HepG2 (cell line): ENCODE measurements around the gene SYNGR2. TPM values are rescaled to one million over a fixed set of nuclear protein-coding genes. Genes with fewer than 3 reads are reported as not detected.

Experiments used
- AGO2 ChIP-seq: fragments of 200-400 bp; formaldehyde crosslinking; optimal IDR thresholded peaks from 2 replicates; pipeline ENCODE3; 2017; ENCODE audit warnings: mild to moderate bottlenecking, low read depth, low read length, moderate library complexity
- ARHGAP35 ChIP-seq: sonication (generic); formaldehyde crosslinking; IDR thresholded peaks from 2 replicates; pipeline ENCODE4 v1.9.0; 2022; ENCODE audit warnings: mild to moderate bottlenecking, inconsistent platforms, moderate library complexity, missing genetic modification reagents, borderline replicate concordance
- BRD4 ChIP-seq: sonication (generic); formaldehyde crosslinking; IDR thresholded peaks from 2 replicates; pipeline ENCODE4 v1.4.0; 2020; ENCODE audit warnings: missing genetic modification reagents
- CBX1 ChIP-seq: IDR thresholded peaks from one replicate; pipeline ENCODE4 v1.6.1; 2016; ENCODE audit warnings: antibody characterized with exemption, low read depth
- ELK4 ChIP-seq: sonication (generic); formaldehyde crosslinking; IDR thresholded peaks from 2 replicates; pipeline ENCODE4 v1.9.0; 2021; ENCODE audit warnings: missing genetic modification reagents, borderline replicate concordance
- GPBP1L1 ChIP-seq: sonication (generic); formaldehyde crosslinking; IDR thresholded peaks from 2 replicates; pipeline ENCODE4 v1.5.0; 2020; ENCODE audit warnings: mild to moderate bottlenecking, missing genetic modification reagents
- HDAC6 ChIP-seq: fragments of 200-600 bp; sonication (generic); IDR thresholded peaks from 2 replicates; pipeline ENCODE4 v1.7.0; 2017; ENCODE audit warnings: mild to moderate bottlenecking, antibody characterized with exemption, low read length, low read depth
- HOXA7 ChIP-seq: sonication (generic); formaldehyde crosslinking; IDR thresholded peaks from 2 replicates; pipeline ENCODE4 v1.8.1; 2022; ENCODE audit warnings: mild to moderate bottlenecking, missing genetic modification reagents, moderate library complexity
- MATR3 ChIP-seq: sonication (generic); formaldehyde crosslinking; IDR thresholded peaks from 2 replicates; pipeline ENCODE4 v1.4.0; 2020; ENCODE audit warnings: missing genetic modification reagents
- MED1 ChIP-seq: sonication (generic); formaldehyde crosslinking; IDR thresholded peaks from 2 replicates; pipeline ENCODE4 v1.4.0; 2020; ENCODE audit warnings: missing genetic modification reagents
- NCOA2 ChIP-seq: sonication (generic); formaldehyde crosslinking; IDR thresholded peaks from 2 replicates; pipeline ENCODE4 v1.8.0; 2022; ENCODE audit warnings: inconsistent platforms
- NONO ChIP-seq, 2 experiments: fragments of 450-650 bp in 1 of 2; sonication (generic) in 1 of 2; formaldehyde crosslinking in 1 of 2; IDR thresholded peaks in 1 of 2; conservative IDR thresholded peaks in 1 of 2; 2 replicates each; pipeline versions ENCODE4 v1.6.1 to v1.8.0; 2017 to 2022; ENCODE audit warnings: mild to moderate bottlenecking in 1 of 2, missing genetic modification reagents in 1 of 2, moderate library complexity in 1 of 2
- NR3C1 ChIP-seq: sonication (generic); formaldehyde crosslinking; IDR thresholded peaks from 2 replicates; pipeline ENCODE4 v1.4.0; 2020; ENCODE audit warnings: missing genetic modification reagents
- SCMH1 ChIP-seq: sonication (generic); formaldehyde crosslinking; IDR thresholded peaks from 2 replicates; pipeline ENCODE4 v1.9.0; 2021; ENCODE audit warnings: missing genetic modification reagents, mild to moderate bottlenecking, borderline replicate concordance
- TARDBP ChIP-seq: sonication (generic); formaldehyde crosslinking; IDR thresholded peaks from 2 replicates; pipeline ENCODE4 v1.8.0; 2022; ENCODE audit warnings: mild to moderate bottlenecking, missing genetic modification reagents
- TOPORS ChIP-seq: sonication (generic); formaldehyde crosslinking; IDR thresholded peaks from 2 replicates; pipeline ENCODE4 v1.8.0; 2023; ENCODE audit warnings: mild to moderate bottlenecking, missing genetic modification reagents
- U2AF1 ChIP-seq: fragments of 200-400 bp; formaldehyde crosslinking; optimal IDR thresholded peaks from 2 replicates; pipeline ENCODE3; 2017; ENCODE audit warnings: mild to moderate bottlenecking, low read depth, low read length
- YY1 ChIP-seq: IDR thresholded peaks from 2 replicates; pipeline ENCODE4 v1.6.1; 2011; ENCODE audit warnings: low read length, low read depth, moderate library complexity, mild to moderate bottlenecking; ENCODE audit not compliant: insufficient read depth, insufficient replicate concordance
- ZBTB20 ChIP-seq: sonication (generic); formaldehyde crosslinking; IDR thresholded peaks from 2 replicates; pipeline ENCODE4 v1.8.1; 2023; ENCODE audit warnings: missing genetic modification reagents, low read depth, mild to moderate bottlenecking, borderline replicate concordance
- ZFY ChIP-seq: sonication (generic); formaldehyde crosslinking; IDR thresholded peaks from 2 replicates; pipeline ENCODE4 v1.4.0; 2020; ENCODE audit warnings: missing genetic modification reagents
- ZNF143 ChIP-seq: sonication (generic); formaldehyde crosslinking; IDR thresholded peaks from 2 replicates; pipeline ENCODE4 v1.4.0; 2020; ENCODE audit warnings: missing genetic modification reagents
- ZNF24 ChIP-seq: fragments of 450-650 bp; IDR thresholded peaks from 2 replicates; pipeline ENCODE4 v1.6.1; 2017; ENCODE audit warnings: antibody characterized with exemption, mild to moderate bottlenecking
- ZNF292 ChIP-seq: sonication (generic); formaldehyde crosslinking; IDR thresholded peaks from 2 replicates; pipeline ENCODE4 v1.8.1; 2022; ENCODE audit warnings: mild to moderate bottlenecking, low read depth, missing genetic modification reagents, borderline replicate concordance
- ZNF30 ChIP-seq: sonication (generic); formaldehyde crosslinking; IDR thresholded peaks from 2 replicates; pipeline ENCODE4 v1.5.0; 2020; ENCODE audit warnings: mild to moderate bottlenecking, missing genetic modification reagents
- ZNF331 ChIP-seq: sonication (generic); formaldehyde crosslinking; IDR thresholded peaks from 2 replicates; pipeline ENCODE4 v1.4.0; 2020; ENCODE audit warnings: missing genetic modification reagents
- ZNF629 ChIP-seq: sonication (generic); formaldehyde crosslinking; conservative IDR thresholded peaks from 2 replicates; pipeline ENCODE4 v1.5.0; 2020; ENCODE audit warnings: missing genetic modification reagents
- ZNF75D ChIP-seq: sonication (generic); formaldehyde crosslinking; IDR thresholded peaks from 2 replicates; pipeline ENCODE4 v1.8.1; 2023; ENCODE audit warnings: missing genetic modification reagents, mild to moderate bottlenecking, borderline replicate concordance
- ZSCAN9 ChIP-seq: IDR thresholded peaks from 2 replicates; pipeline ENCODE4 v1.6.1; 2016; ENCODE audit warnings: borderline replicate concordance
- polyA plus RNA-seq, 8 experiments: library from polyadenylated mRNA; depleted of rRNA in 3 of 8; stranded (reverse) in 7 of 8; unstranded in 1 of 8; fragments of >200 nt; fragmentation: Illumina TruSeq in 4 of 8; extraction: Trizol in 4 of 8; gene quantifications; 2 replicates each; pipeline versions ENCODE4 v1.2.1 to v1.2.3, GENCODE V29; 2011 to 2016; ENCODE audit warnings: low read depth in 4 of 8, missing spikeins in 1 of 8, mixed read lengths in 1 of 8; ENCODE audit not compliant: insufficient read depth in 1 of 8
- total RNA-seq, 5 experiments: library from RNA; depleted of rRNA; stranded (reverse); fragments of >200 nt; fragmentation: Illumina TruSeq; extraction: Trizol; gene quantifications; 2 replicates each; pipeline ENCODE4 v1.2.3, GENCODE V29; 2016; ENCODE audit warnings: low read depth in 1 of 5
- TF ChIP-seq, protein P1 (sequence below): sonication (generic); formaldehyde crosslinking; IDR thresholded peaks from 2 replicates; pipeline ENCODE4 v1.4.0; 2020; ENCODE audit warnings: missing genetic modification reagents, borderline replicate concordance

The SYNGR2 gene
- total and polyA plus RNA-seq, 2 of the 13 experiments (the other 11 are each of a cell fraction or from before 2014, with no cell fraction given): 46.7 to 170 TPM

- TF ChIP-seq NCOA2 (CRISPR knock-in tag) (peak; percentile 82), SCMH1 (no peak), TARDBP (CRISPR knock-in tag) (peak; percentile 88; the same call in 1 of the 2 replicates), ELK4 (no peak), YY1 (peak; percentile 66), ZFY (CRISPR knock-in tag) (peak; percentile 63), ZNF75D (CRISPR knock-in tag) (no peak), U2AF1 (no peak), ARHGAP35 (CRISPR knock-in tag) (0 out of 2 replicates have a peak, but pooled peaks have one; percentile 28), GPBP1L1 (no peak), ZBTB20 (CRISPR knock-in tag) (peak; percentile 65; the same call in 1 of the 2 replicates), HOXA7 (CRISPR knock-in tag) (no peak), AGO2 (peak; percentile 82), TOPORS (CRISPR knock-in tag) (0 out of 2 replicates have a peak, but pooled peaks have one; percentile 39), MED1 (CRISPR knock-in tag) (peak; percentile 94), ZNF629 (0 out of 2 replicates have a peak, but pooled peaks have one; percentile 3), HDAC6 (no peak), NR3C1 (CRISPR knock-in tag) (no peak), ZSCAN9 (CRISPR knock-in tag) (no peak), ZNF292 (peak; percentile 61; the same call in 1 of the 2 replicates), NONO (IDR thresholded peaks at IDR 0.05) (no peak), NONO (CRISPR knock-in tag; conservative IDR thresholded peaks at IDR 0.05) (peak; percentile 83), ZNF24 (no peak), MATR3 (CRISPR knock-in tag) (no peak), ZNF143 (CRISPR knock-in tag) (no peak; the same call in 1 of the 2 replicates), ZNF331 (peak; percentile 27), CBX1 (peak; percentile 82), ZNF30 (CRISPR knock-in tag) (no peak), BRD4 (CRISPR knock-in tag) (peak; percentile 76)
- TF ChIP-seq, protein P1, sequence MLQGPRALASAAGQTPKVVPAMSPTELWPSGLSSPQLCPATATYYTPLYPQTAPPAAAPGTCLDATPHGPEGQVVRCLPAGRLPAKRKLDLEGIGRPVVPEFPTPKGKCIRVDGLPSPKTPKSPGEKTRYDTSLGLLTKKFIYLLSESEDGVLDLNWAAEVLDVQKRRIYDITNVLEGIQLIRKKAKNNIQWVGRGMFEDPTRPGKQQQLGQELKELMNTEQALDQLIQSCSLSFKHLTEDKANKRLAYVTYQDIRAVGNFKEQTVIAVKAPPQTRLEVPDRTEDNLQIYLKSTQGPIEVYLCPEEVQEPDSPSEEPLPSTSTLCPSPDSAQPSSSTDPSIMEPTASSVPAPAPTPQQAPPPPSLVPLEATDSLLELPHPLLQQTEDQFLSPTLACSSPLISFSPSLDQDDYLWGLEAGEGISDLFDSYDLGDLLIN: no peak
Observed at GRCh38 chr17:78127239-78127887, 41.0 kb upstream of the SYNGR2 start (continued).
